HepG2 (cell line): ENCODE measurements around the gene COQ8A. TPM values are rescaled to one million over a fixed set of nuclear protein-coding genes. Genes with fewer than 3 reads are reported as not detected.
A peak's percentile ranks its signal among the peaks of the same experiment; 100 is the strongest.

Experiments
- FOXA3 ChIP-seq: IDR thresholded peaks from 2 replicates; pipeline ENCODE4 v1.6.1; 2016; ENCODE audit warnings: missing genetic modification reagents, missing compliant biosample characterization
- KLF15 ChIP-seq: sonication (generic); formaldehyde crosslinking; IDR thresholded peaks from 2 replicates; pipeline ENCODE4 v1.8.1; 2023; ENCODE audit warnings: borderline replicate concordance, mild to moderate bottlenecking, inconsistent platforms, missing genetic modification reagents, mixed read lengths
- NR2F1 ChIP-seq, 2 experiments: fragments of 450-650 bp in 1 of 2; formaldehyde crosslinking in 1 of 2; IDR thresholded peaks; 2 replicates each; pipeline versions ENCODE4 v1.5.0 to v1.6.1; 2016 to 2020; ENCODE audit warnings: mild to moderate bottlenecking in 1 of 2, missing compliant biosample characterization in 1 of 2, missing genetic modification reagents in 1 of 2, moderate library complexity in 1 of 2
- NRL ChIP-seq: sonication (generic); formaldehyde crosslinking; IDR thresholded peaks from 2 replicates; pipeline ENCODE4 v1.5.0; 2020; ENCODE audit warnings: missing genetic modification reagents, mild to moderate bottlenecking, moderate library complexity, borderline replicate concordance
- POLR2AphosphoS2 ChIP-seq: IDR thresholded peaks from 2 replicates; pipeline ENCODE4 v1.6.1; 2011; ENCODE audit warnings: low read depth, low read length, improper control_type of control experiment
- SALL1 ChIP-seq: sonication (generic); formaldehyde crosslinking; IDR thresholded peaks from 2 replicates; pipeline ENCODE4 v1.8.0; 2022; ENCODE audit warnings: mild to moderate bottlenecking, missing genetic modification reagents
- SRSF9 ChIP-seq: fragments of 200-400 bp; formaldehyde crosslinking; IDR thresholded peaks from 2 replicates; pipeline ENCODE4 v1.6.1; 2018; ENCODE audit warnings: borderline replicate concordance, mild to moderate bottlenecking, low read depth, low read length; ENCODE audit not compliant: insufficient read depth, poor library complexity, severe bottlenecking
- YY1 ChIP-seq: IDR thresholded peaks from 2 replicates; pipeline ENCODE4 v1.6.1; 2011; ENCODE audit warnings: low read length, low read depth, moderate library complexity, mild to moderate bottlenecking; ENCODE audit not compliant: insufficient read depth, insufficient replicate concordance
- ZC3H4 ChIP-seq: sonication (generic); formaldehyde crosslinking; IDR thresholded peaks from 2 replicates; pipeline ENCODE4 v1.4.0; 2020; ENCODE audit warnings: missing genetic modification reagents, borderline replicate concordance
- ZMYM2 ChIP-seq: sonication (generic); formaldehyde crosslinking; IDR thresholded peaks from 2 replicates; pipeline ENCODE4 v1.8.0; 2022; ENCODE audit warnings: mild to moderate bottlenecking, missing genetic modification reagents
- ZNF224 ChIP-seq: sonication (generic); formaldehyde crosslinking; IDR thresholded peaks from 2 replicates; pipeline ENCODE4 v1.5.0; 2020; ENCODE audit warnings: mild to moderate bottlenecking, missing genetic modification reagents
- ZNF326 ChIP-seq: sonication (generic); formaldehyde crosslinking; IDR thresholded peaks from 2 replicates; pipeline ENCODE4 v1.4.0; 2020; ENCODE audit warnings: missing genetic modification reagents, borderline replicate concordance
- ZNF414 ChIP-seq: sonication (generic); formaldehyde crosslinking; IDR thresholded peaks from 2 replicates; pipeline ENCODE4 v1.5.0; 2020; ENCODE audit warnings: missing genetic modification reagents
- ZNF546 ChIP-seq: sonication (generic); formaldehyde crosslinking; conservative IDR thresholded peaks from 2 replicates; pipeline ENCODE4 v1.8.1; 2023; ENCODE audit warnings: mild to moderate bottlenecking, missing genetic modification reagents
- ZNF552 ChIP-seq: sonication (generic); formaldehyde crosslinking; IDR thresholded peaks from 2 replicates; pipeline ENCODE4 v1.9.0; 2022; ENCODE audit warnings: missing genetic modification reagents, mild to moderate bottlenecking, borderline replicate concordance
- ZNF788 ChIP-seq: sonication (generic); formaldehyde crosslinking; IDR thresholded peaks from 2 replicates; pipeline ENCODE4 v1.5.0; 2020; ENCODE audit warnings: mild to moderate bottlenecking, missing genetic modification reagents, borderline replicate concordance
- polyA plus RNA-seq, 8 experiments: library from polyadenylated mRNA; depleted of rRNA in 3 of 8; stranded (reverse) in 7 of 8; unstranded in 1 of 8; fragments of >200 nt; fragmentation: Illumina TruSeq in 4 of 8; extraction: Trizol in 4 of 8; gene quantifications; 2 replicates each; pipeline versions ENCODE4 v1.2.1 to v1.2.3, GENCODE V29; 2011 to 2016; ENCODE audit warnings: low read depth in 4 of 8, missing spikeins in 1 of 8, mixed read lengths in 1 of 8; ENCODE audit not compliant: insufficient read depth in 1 of 8
- total RNA-seq, 5 experiments: library from RNA; depleted of rRNA; stranded (reverse); fragments of >200 nt; fragmentation: Illumina TruSeq; extraction: Trizol; gene quantifications; 2 replicates each; pipeline ENCODE4 v1.2.3, GENCODE V29; 2016; ENCODE audit warnings: low read depth in 1 of 5
- TF ChIP-seq, protein P1 (sequence below): sonication (generic); formaldehyde crosslinking; IDR thresholded peaks from 2 replicates; pipeline ENCODE4 v1.4.0; 2020; ENCODE audit warnings: mild to moderate bottlenecking, missing genetic modification reagents
- TF ChIP-seq, protein P2 (sequence below): sonication (generic); formaldehyde crosslinking; IDR thresholded peaks from 2 replicates; pipeline ENCODE4 v1.5.1; 2020; ENCODE audit warnings: mild to moderate bottlenecking, missing genetic modification reagents, borderline replicate concordance
- TF ChIP-seq, protein P3 (sequence below): sonication (generic); formaldehyde crosslinking; IDR thresholded peaks from 2 replicates; pipeline ENCODE4 v1.5.0; 2020; ENCODE audit warnings: mild to moderate bottlenecking, missing genetic modification reagents, borderline replicate concordance

Gene COQ8A
- total and polyA plus RNA-seq, 2 of the 13 experiments (the other 11 are each of a cell fraction or from before 2014, with no cell fraction given): 60.4 to 88.7 TPM

DNA sequence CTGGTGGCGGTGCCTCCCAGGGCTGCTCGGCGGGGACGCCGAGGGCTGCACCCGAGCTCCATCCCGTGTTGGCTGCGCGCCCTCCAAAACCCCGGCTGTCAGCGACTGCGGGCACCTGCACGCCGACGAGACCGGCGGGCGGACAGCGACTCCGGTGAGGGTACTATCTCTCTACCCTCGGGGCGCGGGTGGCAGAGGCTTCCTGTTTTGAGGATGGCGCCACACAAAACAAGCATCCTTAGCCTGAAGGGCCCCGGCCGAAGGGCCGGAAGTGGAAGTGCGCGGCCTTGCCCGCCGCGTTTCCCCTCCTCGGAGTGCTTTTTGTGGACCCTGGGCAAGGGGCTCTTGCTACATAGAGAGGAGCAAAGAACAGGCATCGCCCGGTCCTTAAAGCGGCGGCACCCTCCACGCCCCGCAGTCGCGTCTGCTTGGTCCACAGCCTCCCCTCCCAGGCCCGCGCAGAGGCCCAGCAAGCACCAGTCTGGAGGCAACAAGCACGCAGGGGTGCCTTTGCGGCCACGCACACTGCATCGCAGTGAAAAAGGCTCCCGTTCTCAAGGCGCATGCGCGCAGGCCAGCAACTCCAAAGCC lies 561 bp upstream of the COQ8A start (continued):
- TF ChIP-seq KLF15 (CRISPR knock-in tag): no peak; the same call in 1 of the 2 replicates
- TF ChIP-seq ZNF788 (CRISPR knock-in tag): peak; percentile 54; the same call in 1 of the 2 replicates
- 0 out of 2 replicates have a peak, but pooled peaks have one; percentile 59 for TF ChIP-seq POLR2AphosphoS2
- peak; percentile 89 for TF ChIP-seq NRL (CRISPR knock-in tag)
- TF ChIP-seq, protein P1, sequence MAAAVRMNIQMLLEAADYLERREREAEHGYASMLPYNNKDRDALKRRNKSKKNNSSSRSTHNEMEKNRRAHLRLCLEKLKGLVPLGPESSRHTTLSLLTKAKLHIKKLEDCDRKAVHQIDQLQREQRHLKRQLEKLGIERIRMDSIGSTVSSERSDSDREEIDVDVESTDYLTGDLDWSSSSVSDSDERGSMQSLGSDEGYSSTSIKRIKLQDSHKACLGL (CRISPR knock-in tag): peak; percentile 96
- 0 out of 2 replicates have a peak, but pooled peaks have one; percentile 18 for TF ChIP-seq ZMYM2 (CRISPR knock-in tag)
- peak; percentile 82 for TF ChIP-seq SALL1 (CRISPR knock-in tag)
- TF ChIP-seq SRSF9: no peak
- no peak for TF ChIP-seq FOXA3 (CRISPR knock-in tag)
- TF ChIP-seq ZNF326 (CRISPR knock-in tag): no peak
- TF ChIP-seq, protein P2, sequence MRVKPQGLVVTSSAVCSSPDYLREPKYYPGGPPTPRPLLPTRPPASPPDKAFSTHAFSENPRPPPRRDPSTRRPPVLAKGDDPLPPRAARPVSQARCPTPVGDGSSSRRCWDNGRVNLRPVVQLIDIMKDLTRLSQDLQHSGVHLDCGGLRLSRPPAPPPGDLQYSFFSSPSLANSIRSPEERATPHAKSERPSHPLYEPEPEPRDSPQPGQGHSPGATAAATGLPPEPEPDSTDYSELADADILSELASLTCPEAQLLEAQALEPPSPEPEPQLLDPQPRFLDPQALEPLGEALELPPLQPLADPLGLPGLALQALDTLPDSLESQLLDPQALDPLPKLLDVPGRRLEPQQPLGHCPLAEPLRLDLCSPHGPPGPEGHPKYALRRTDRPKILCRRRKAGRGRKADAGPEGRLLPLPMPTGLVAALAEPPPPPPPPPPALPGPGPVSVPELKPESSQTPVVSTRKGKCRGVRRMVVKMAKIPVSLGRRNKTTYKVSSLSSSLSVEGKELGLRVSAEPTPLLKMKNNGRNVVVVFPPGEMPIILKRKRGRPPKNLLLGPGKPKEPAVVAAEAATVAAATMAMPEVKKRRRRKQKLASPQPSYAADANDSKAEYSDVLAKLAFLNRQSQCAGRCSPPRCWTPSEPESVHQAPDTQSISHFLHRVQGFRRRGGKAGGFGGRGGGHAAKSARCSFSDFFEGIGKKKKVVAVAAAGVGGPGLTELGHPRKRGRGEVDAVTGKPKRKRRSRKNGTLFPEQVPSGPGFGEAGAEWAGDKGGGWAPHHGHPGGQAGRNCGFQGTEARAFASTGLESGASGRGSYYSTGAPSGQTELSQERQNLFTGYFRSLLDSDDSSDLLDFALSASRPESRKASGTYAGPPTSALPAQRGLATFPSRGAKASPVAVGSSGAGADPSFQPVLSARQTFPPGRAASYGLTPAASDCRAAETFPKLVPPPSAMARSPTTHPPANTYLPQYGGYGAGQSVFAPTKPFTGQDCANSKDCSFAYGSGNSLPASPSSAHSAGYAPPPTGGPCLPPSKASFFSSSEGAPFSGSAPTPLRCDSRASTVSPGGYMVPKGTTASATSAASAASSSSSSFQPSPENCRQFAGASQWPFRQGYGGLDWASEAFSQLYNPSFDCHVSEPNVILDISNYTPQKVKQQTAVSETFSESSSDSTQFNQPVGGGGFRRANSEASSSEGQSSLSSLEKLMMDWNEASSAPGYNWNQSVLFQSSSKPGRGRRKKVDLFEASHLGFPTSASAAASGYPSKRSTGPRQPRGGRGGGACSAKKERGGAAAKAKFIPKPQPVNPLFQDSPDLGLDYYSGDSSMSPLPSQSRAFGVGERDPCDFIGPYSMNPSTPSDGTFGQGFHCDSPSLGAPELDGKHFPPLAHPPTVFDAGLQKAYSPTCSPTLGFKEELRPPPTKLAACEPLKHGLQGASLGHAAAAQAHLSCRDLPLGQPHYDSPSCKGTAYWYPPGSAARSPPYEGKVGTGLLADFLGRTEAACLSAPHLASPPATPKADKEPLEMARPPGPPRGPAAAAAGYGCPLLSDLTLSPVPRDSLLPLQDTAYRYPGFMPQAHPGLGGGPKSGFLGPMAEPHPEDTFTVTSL (CRISPR knock-in tag): peak; percentile 13; the same call in 1 of the 2 replicates
- TF ChIP-seq YY1: peak; percentile 28
- no peak for TF ChIP-seq NR2F1 (CRISPR knock-in tag; IDR thresholded peaks at IDR 0.05)
- TF ChIP-seq, protein P3, sequence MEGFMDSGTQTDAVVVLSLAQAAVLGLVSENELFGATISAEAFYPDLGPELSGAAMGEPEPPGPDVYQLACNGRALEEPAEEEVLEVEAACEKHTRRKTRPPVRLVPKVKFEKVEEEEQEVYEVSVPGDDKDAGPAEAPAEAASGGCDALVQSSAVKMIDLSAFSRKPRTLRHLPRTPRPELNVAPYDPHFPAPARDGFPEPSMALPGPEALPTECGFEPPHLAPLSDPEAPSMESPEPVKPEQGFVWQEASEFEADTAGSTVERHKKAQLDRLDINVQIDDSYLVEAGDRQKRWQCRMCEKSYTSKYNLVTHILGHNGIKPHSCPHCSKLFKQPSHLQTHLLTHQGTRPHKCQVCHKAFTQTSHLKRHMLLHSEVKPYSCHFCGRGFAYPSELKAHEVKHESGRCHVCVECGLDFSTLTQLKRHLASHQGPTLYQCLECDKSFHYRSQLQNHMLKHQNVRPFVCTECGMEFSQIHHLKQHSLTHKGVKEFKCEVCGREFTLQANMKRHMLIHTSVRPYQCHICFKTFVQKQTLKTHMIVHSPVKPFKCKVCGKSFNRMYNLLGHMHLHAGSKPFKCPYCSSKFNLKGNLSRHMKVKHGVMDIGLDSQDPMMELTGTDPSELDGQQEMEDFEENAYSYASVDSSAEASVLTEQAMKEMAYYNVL (CRISPR knock-in tag): peak; percentile 88
- peak; percentile 80 for TF ChIP-seq ZC3H4 (CRISPR knock-in tag)
- no peak; the same call in 1 of the 2 replicates for TF ChIP-seq ZNF224
- peak; percentile 34 for TF ChIP-seq ZNF546 (CRISPR knock-in tag)
- TF ChIP-seq ZNF552 (CRISPR knock-in tag): no peak
- TF ChIP-seq ZNF414: no peak; the same call in 1 of the 2 replicates
